Measurements from ENCODE around the gene HEG1.

DNA sequence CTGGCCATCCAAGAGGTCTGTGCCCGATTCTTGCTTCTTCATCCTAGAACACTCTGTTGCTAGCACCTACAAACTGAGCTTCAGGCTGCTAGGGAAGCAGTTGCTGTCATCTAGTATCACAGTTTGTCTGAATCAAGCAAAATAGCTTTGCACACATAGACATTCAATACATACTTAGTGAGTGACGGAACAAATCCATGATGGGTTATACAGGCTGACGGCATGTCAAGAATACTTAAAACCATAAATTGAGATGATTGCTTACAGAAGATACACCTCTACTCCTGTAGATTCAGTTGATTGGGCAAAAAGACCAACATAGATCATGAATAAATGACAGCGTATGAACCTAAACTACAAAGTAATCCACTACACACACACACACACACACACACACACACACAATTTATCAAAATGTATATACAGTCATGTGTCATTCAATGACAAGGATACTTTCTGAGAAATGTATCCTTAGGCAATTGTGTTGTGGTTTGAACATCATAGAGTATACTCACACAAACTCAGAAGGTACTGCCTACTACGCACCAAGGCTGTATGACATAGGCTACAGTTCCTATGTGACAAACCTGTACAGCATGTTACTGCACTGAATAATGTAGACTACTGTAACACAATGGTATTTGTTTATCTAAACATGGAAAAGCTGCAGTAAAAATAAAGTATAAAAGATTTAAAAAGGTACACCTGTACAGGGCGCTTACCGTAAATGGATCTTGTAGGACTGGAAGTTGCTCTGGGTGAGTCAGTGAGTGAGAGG, 14.4 kb upstream of the HEG1 start:
- TF ChIP-seq POLR2A (IDR thresholded peaks at IDR 0.05; ENCODE audit: low read depth, low read length), result no peak
- TF ChIP-seq POLR2AphosphoS5 (IDR thresholded peaks at IDR 0.05; ENCODE audit: low read depth, low read length), result no peak
- TF ChIP-seq SPI1 (IDR thresholded peaks at IDR 0.05; ENCODE audit: low read depth, low read length), result no peak
- no peak for TF ChIP-seq TAF1 (IDR thresholded peaks at IDR 0.05; ENCODE audit: low read depth, low read length)

All from GM12891 (cell line).